Measurements from ENCODE around the gene HEPHL1. TPM values are rescaled to one million over a fixed set of nuclear protein-coding genes. Genes with fewer than 3 reads are reported as not detected.

The HEPHL1 gene
- total RNA-seq, 3 donors from 2014 or later (not counting 1 experiment from before 2014, with no cell fraction given): not detected

DNA sequence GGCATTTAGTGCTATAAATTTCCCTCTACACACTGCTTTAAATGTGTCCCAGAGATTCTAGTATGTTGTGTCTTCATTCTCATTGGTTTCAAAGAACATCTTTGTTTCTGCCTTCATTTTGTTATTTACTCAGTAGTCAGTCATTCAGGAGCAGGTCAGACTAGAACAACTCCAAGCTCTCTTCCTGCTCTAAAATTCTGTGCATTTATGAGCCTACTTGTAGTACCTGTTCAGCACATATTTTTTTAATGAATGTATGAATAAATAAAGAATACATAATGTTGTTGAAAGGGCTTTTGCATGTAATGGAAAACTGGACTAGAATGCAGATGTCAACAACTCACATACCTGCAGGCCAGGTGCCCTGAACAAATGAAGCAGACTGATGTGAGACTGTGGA lies 13.7 kb upstream of the HEPHL1 start:
- H3K4me3 ChIP-seq (ENCODE audit: low read length): no peak overlapping the region
- Mint-ChIP-seq H3K36me3 (no peaks in the 10 kb centered on the region), H3K4me3 (no peak overlapping the region), H3K4me1 (no peaks in the 10 kb centered on the region), H3K27me3 (ENCODE audit: low read depth in 2 of 2) (peaks cover 0 to 4% of the 10 kb centered on the region in 2 donors), H3K9me3 (peaks cover 4 to 8% of the 10 kb centered on the region in 2 donors), H3K27ac (no peak overlapping the region)
- H3K27me3 ChIP-seq (ENCODE audit: control insufficient read depth, insufficient read depth, low read length): no peaks in the 10 kb centered on the region
- H3K9me3 ChIP-seq (ENCODE audit: control insufficient read depth, insufficient read depth, low read length): no peaks in the 10 kb centered on the region
- H3K27ac ChIP-seq (ENCODE audit: low read length): no peak overlapping the region
- ATAC-seq (no peak), DNase-seq (no peak)
- TF ChIP-seq, protein P1, sequence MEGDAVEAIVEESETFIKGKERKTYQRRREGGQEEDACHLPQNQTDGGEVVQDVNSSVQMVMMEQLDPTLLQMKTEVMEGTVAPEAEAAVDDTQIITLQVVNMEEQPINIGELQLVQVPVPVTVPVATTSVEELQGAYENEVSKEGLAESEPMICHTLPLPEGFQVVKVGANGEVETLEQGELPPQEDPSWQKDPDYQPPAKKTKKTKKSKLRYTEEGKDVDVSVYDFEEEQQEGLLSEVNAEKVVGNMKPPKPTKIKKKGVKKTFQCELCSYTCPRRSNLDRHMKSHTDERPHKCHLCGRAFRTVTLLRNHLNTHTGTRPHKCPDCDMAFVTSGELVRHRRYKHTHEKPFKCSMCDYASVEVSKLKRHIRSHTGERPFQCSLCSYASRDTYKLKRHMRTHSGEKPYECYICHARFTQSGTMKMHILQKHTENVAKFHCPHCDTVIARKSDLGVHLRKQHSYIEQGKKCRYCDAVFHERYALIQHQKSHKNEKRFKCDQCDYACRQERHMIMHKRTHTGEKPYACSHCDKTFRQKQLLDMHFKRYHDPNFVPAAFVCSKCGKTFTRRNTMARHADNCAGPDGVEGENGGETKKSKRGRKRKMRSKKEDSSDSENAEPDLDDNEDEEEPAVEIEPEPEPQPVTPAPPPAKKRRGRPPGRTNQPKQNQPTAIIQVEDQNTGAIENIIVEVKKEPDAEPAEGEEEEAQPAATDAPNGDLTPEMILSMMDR (IDR thresholded peaks at IDR 0.05): no peak
- no peaks in the 10 kb centered on the region for H3K4me1 ChIP-seq (ENCODE audit: control insufficient read depth, insufficient read depth, low read length)
- H3K36me3 ChIP-seq (ENCODE audit: control insufficient read depth, insufficient read depth, low read length): no peaks in the 10 kb centered on the region
- intact Hi-C loops (cut with micrococcal nuclease): no loop called here

DNA sequence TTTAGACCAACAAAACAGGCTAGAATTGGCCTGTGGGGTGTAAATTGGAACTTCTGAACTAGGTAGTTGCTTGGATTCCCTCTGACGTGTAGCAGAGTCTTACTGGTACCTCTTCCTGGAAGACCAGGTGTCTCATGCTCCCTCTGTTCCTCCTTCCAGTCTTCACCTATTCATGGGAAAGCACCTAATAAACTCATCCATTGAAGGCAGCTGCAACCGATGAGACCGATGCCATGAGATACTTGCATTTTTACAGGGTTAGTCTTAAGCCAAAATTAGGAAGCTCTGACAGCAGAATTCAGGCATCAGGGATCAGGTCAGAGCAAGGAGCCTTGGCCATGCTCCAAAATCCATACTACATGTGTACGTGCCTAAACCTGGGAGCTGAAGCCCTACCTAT lies 13.2 kb upstream of the HEPHL1 start:
- Histone ChIP-seq H3K9me3 (ENCODE audit: control insufficient read depth, insufficient read depth, low read length) (no peaks in the 10 kb centered on the region), H3K27me3 (ENCODE audit: control insufficient read depth, insufficient read depth, low read length) (no peaks in the 10 kb centered on the region), H3K36me3 (ENCODE audit: control insufficient read depth, insufficient read depth, low read length) (no peaks in the 10 kb centered on the region), H3K27ac (ENCODE audit: low read length) (no peak overlapping the region), H3K4me1 (ENCODE audit: control insufficient read depth, insufficient read depth, low read length) (no peaks in the 10 kb centered on the region), H3K4me3 (ENCODE audit: low read length) (no peak overlapping the region)
- peaks cover 4 to 8% of the 10 kb centered on the region in 2 donors for H3K9me3 Mint-ChIP-seq
- intact Hi-C loops (cut with micrococcal nuclease): no loop called here
- ATAC-seq: no peak
- TF ChIP-seq, protein P1 (IDR thresholded peaks at IDR 0.05): no peak
- H3K27ac Mint-ChIP-seq: no peak overlapping the region
- no peaks in the 10 kb centered on the region for H3K36me3 Mint-ChIP-seq
- no peak for DNase-seq
- no peaks in the 10 kb centered on the region for H3K4me1 Mint-ChIP-seq
- H3K4me3 Mint-ChIP-seq: no peak overlapping the region
- 70% methylated on average over 4 of the region's 4 CpGs for WGBS (ENCODE audit: insufficient coverage)
- peaks cover 0 to 4% of the 10 kb centered on the region in 2 donors for H3K27me3 Mint-ChIP-seq (ENCODE audit: low read depth in 2 of 2)

DNA sequence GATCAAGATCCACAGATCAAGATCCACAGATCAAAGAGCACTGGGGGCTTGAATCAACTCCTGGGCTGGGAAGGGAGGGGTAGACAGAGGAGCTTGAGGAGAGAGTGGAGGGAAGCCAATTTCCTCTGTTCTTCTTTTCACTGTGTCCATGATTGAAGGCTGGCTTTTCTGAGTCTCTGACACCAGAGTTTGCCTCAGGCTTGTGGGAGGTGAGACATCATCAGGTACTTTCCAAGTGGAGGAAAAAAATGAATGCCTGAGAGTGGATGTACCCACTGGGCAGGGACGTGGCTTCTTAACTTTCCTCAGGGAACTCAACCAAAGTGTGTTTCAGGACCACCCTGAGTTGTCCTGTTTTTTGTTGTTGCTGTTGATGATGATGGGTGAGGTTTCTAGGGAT lies 11.0 kb upstream of the HEPHL1 start:
- Mint-ChIP-seq H3K27me3 (ENCODE audit: low read depth in 2 of 2) (peaks cover 0 to 4% of the 10 kb centered on the region in 2 donors), H3K9me3 (peaks cover 4 to 10% of the 10 kb centered on the region in 2 donors), H3K4me3 (no peak overlapping the region), H3K27ac (no peak overlapping the region), H3K36me3 (no peaks in the 10 kb centered on the region), H3K4me1 (no peaks in the 10 kb centered on the region)
- Histone ChIP-seq H3K4me3 (ENCODE audit: low read length) (no peak overlapping the region), H3K27ac (ENCODE audit: low read length) (no peak overlapping the region), H3K9me3 (ENCODE audit: control insufficient read depth, insufficient read depth, low read length) (no peaks in the 10 kb centered on the region), H3K27me3 (ENCODE audit: control insufficient read depth, insufficient read depth, low read length) (no peaks in the 10 kb centered on the region), H3K4me1 (ENCODE audit: control insufficient read depth, insufficient read depth, low read length) (no peaks in the 10 kb centered on the region), H3K36me3 (ENCODE audit: control insufficient read depth, insufficient read depth, low read length) (no peaks in the 10 kb centered on the region)
- intact Hi-C loops (cut with micrococcal nuclease): no loop called here
- WGBS (ENCODE audit: insufficient coverage): 47% methylated on average over 1 of the region's 1 CpG
- TF ChIP-seq, protein P1 (IDR thresholded peaks at IDR 0.05): no peak
- ATAC-seq: no peak
- DNase-seq: no peak

- Histone ChIP-seq H3K9me3 (ENCODE audit: control insufficient read depth, insufficient read depth, low read length) (no peaks in the 10 kb centered on the region), H3K36me3 (ENCODE audit: control insufficient read depth, insufficient read depth, low read length) (no peaks in the 10 kb centered on the region), H3K4me1 (ENCODE audit: control insufficient read depth, insufficient read depth, low read length) (no peaks in the 10 kb centered on the region), H3K4me3 (ENCODE audit: low read length) (no peak overlapping the region), H3K27me3 (ENCODE audit: control insufficient read depth, insufficient read depth, low read length) (no peaks in the 10 kb centered on the region), H3K27ac (ENCODE audit: low read length) (no peak overlapping the region)
- intact Hi-C loops (cut with micrococcal nuclease): no loop called here
- no peak overlapping the region for H3K27ac Mint-ChIP-seq
- H3K36me3 Mint-ChIP-seq: no peaks in the 10 kb centered on the region
- H3K9me3 Mint-ChIP-seq: peaks cover 6 to 12% of the 10 kb centered on the region in 2 donors
- H3K27me3 Mint-ChIP-seq (ENCODE audit: low read depth in 2 of 2): peaks cover 0 to 4% of the 10 kb centered on the region in 2 donors
- TF ChIP-seq, protein P1 (IDR thresholded peaks at IDR 0.05): no peak
- H3K4me1 Mint-ChIP-seq: no peaks in the 10 kb centered on the region
- ATAC-seq (no peak), DNase-seq (no peak)
- H3K4me3 Mint-ChIP-seq: no peak overlapping the region
- WGBS (ENCODE audit: insufficient coverage): 83% methylated on average over 3 of the region's 3 CpGs
Measured at GRCh38 chr11:94011478-94011877, 9.7 kb upstream of the HEPHL1 start.
